Cardiac muscle cell (in vitro differentiated cells and primary cell): ENCODE results near the gene FAM131B. TPM values are rescaled to one million over a fixed set of nuclear protein-coding genes. Genes with fewer than 3 reads are reported as not detected.

Experiments used
- DNase-seq, 2 donors: peaks; one replicate each; pipeline versions ENCODE4 v3.0.0 to v3.0.0-alpha.2; 2010 to 2017; ENCODE audit warnings: low read depth in 1 of 2, low spot score in 1 of 2
- H3K27ac ChIP-seq: fragments of 200-600 bp; sonication (generic); 2 replicates; pipeline ENCODE4 v1.5.1; 2016
- H3K27me3 ChIP-seq: fragments of 200-600 bp; sonication (generic); 2 replicates; pipeline ENCODE4 v1.6.0; 2016; ENCODE audit warnings: control low read depth
- H3K36me3 ChIP-seq: fragments of 200-600 bp; sonication (generic); 2 replicates; pipeline ENCODE4 v1.5.1; 2016; ENCODE audit warnings: control low read depth
- H3K4me1 ChIP-seq: fragments of 200-600 bp; sonication (generic); 2 replicates; pipeline ENCODE4 v1.8.1; 2017; ENCODE audit warnings: low read depth, mild to moderate bottlenecking, mixed run types
- H3K4me3 ChIP-seq: fragments of 200-600 bp; sonication (generic); 2 replicates; pipeline ENCODE4 v1.5.1; 2016; ENCODE audit warnings: mild to moderate bottlenecking
- H3K9me3 ChIP-seq: fragments of 200-600 bp; sonication (generic); 2 replicates; pipeline ENCODE4 v1.5.1; 2017; ENCODE audit warnings: low read depth, mild to moderate bottlenecking, control low read depth
- CTCF ChIP-seq: IDR thresholded peaks from 2 replicates; pipeline ENCODE4 v1.5.1; 2012; ENCODE audit warnings: low read depth, mild to moderate bottlenecking, low read length
- polyA plus RNA-seq: library from polyadenylated mRNA; unstranded; fragments of >200 nt; fragmentation: Nextera tagmentation; extraction: Ambion mirVana; gene quantifications from 2 replicates; pipeline ENCODE4 v1.2.1, GENCODE V29; 2016
- total RNA-seq: library from RNA; depleted of rRNA; stranded (reverse); fragments of >200 nt; gene quantifications from 2 replicates; pipeline ENCODE4 v1.2.3, GENCODE V29; 2016

Gene FAM131B
- total and polyA plus RNA-seq, 2 experiments from 2014 or later = 0.26 to 0.71 TPM

- no peak for TF ChIP-seq CTCF
- no peak for DNase-seq
- H3K4me1 ChIP-seq = peaks cover 3% of the 10 kb centered on the region
- H3K27me3 ChIP-seq = peaks cover 68% of the 10 kb centered on the region
- no peak overlapping the region for H3K27ac ChIP-seq
- no peaks in the 10 kb centered on the region for H3K36me3 ChIP-seq
- H3K4me3 ChIP-seq = no peak overlapping the region
- no peaks in the 10 kb centered on the region for H3K9me3 ChIP-seq
These were observed 1.5 kb downstream of the FAM131B start for GRCh38 chr7:143360788-143361551.

- Histone ChIP-seq H3K27me3 (peaks cover 57% of the 10 kb centered on the region), H3K4me3 (no peak overlapping the region)
- no peak for TF ChIP-seq CTCF
These were observed 2.7 kb downstream of the FAM131B start for GRCh38 chr7:143359771-143360353.

GRCh38 chr7:143358626-143359025 is 3.9 kb downstream of the FAM131B start:
- no peak for DNase-seq
- H3K27me3 ChIP-seq = peaks cover 45% of the 10 kb centered on the region
- no peak overlapping the region for H3K4me3 ChIP-seq
- H3K36me3 ChIP-seq = no peaks in the 10 kb centered on the region
- H3K9me3 ChIP-seq = no peaks in the 10 kb centered on the region
- peaks cover 3% of the 10 kb centered on the region for H3K4me1 ChIP-seq
- H3K27ac ChIP-seq = no peak overlapping the region
- no peak for TF ChIP-seq CTCF

More at GRCh38 chr7:143359771-143360353, 2.7 kb downstream of the FAM131B start:
- Histone ChIP-seq H3K4me1 (peaks cover 3% of the 10 kb centered on the region), H3K9me3 (no peaks in the 10 kb centered on the region), H3K27ac (no peak overlapping the region), H3K36me3 (no peaks in the 10 kb centered on the region)
- DNase-seq = no peak

GRCh38 chr7:143356414-143357050 is 6.0 kb downstream of the FAM131B start:
- Histone ChIP-seq H3K4me1 (no peaks in the 10 kb centered on the region), H3K9me3 (no peaks in the 10 kb centered on the region), H3K4me3 (no peak overlapping the region), H3K27me3 (peaks cover 24% of the 10 kb centered on the region), H3K27ac (no peak overlapping the region), H3K36me3 (no peaks in the 10 kb centered on the region)
- no peak for TF ChIP-seq CTCF
- DNase-seq = no peak

GRCh38 chr7:143355450-143356385 is 6.8 kb downstream of the FAM131B start:
- H3K27ac ChIP-seq = no peak overlapping the region
- H3K36me3 ChIP-seq = no peaks in the 10 kb centered on the region
- DNase-seq = no peak
- no peak overlapping the region for H3K4me3 ChIP-seq
- no peaks in the 10 kb centered on the region for H3K4me1 ChIP-seq
- no peaks in the 10 kb centered on the region for H3K9me3 ChIP-seq
- no peak for TF ChIP-seq CTCF
- H3K27me3 ChIP-seq = peaks cover 16% of the 10 kb centered on the region
